ENCODE measurements around the gene ADARB1. TPM values are rescaled to one million over a fixed set of nuclear protein-coding genes. Genes with fewer than 3 reads are reported as not detected.
"Not testable (repeated sequence)": the region's sequence is repeated elsewhere in the genome, so short reads cannot be mapped to it uniquely, and the experiment has no call there.

The ADARB1 gene
- total RNA-seq, 1 experiment from 2014 or later, result 14.6 TPM

- CTCF ChIA-PET, result no interaction called here
- H3K4me1 Mint-ChIP-seq, result peaks cover 33% of the 10 kb centered on the region
- POLR2A ChIA-PET, result no interaction called here
- H3K27ac Mint-ChIP-seq, result no peak overlapping the region
- ATAC-seq (no peak), DNase-seq (ENCODE audit: low spot score) (no peak)
- H3K9me3 Mint-ChIP-seq, result peaks cover 20% of the 10 kb centered on the region
- TF ChIP-seq ZMAT4 (CRISPR knock-in tag; IDR thresholded peaks at IDR 0.05) (no peak), MAX (CRISPR knock-in tag; IDR thresholded peaks at IDR 0.05) (no peak), MLX (CRISPR knock-in tag; IDR thresholded peaks at IDR 0.05) (no peak), E2F1 (CRISPR knock-in tag; IDR thresholded peaks at IDR 0.05) (no peak)
- H3K36me3 Mint-ChIP-seq, result peaks cover 13% of the 10 kb centered on the region
- H3K4me3 Mint-ChIP-seq, result no peak overlapping the region
- H3K27me3 Mint-ChIP-seq (ENCODE audit: low read depth), result peaks cover 17% of the 10 kb centered on the region; the same call in 1 of the 2 replicates
These were observed 46.9 kb upstream of the ADARB1 start for GRCh38 chr21:45027241-45028196.

- DNase-seq (ENCODE audit: low spot score); POLR2A ChIA-PET; H3K4me3 Mint-ChIP-seq; H3K36me3 Mint-ChIP-seq; ATAC-seq; H3K27ac Mint-ChIP-seq: not testable (repeated sequence)
- CTCF ChIA-PET, result interaction anchor here (0.7 to 3.5 kb wide), 7 partner anchors 7 to 147 kb away, joined by 3 to 18 read pairs (median 4); no protein-coding TSS in a partner anchor
- Mint-ChIP-seq H3K4me1 (peaks cover 33% of the 10 kb centered on the region), H3K9me3 (peaks cover 12% of the 10 kb centered on the region), H3K27me3 (ENCODE audit: low read depth) (peaks cover 14% of the 10 kb centered on the region; the same call in 1 of the 2 replicates)
These were observed 45.7 kb upstream of the ADARB1 start for GRCh38 chr21:45028645-45029044.

- H3K4me3 Mint-ChIP-seq, result peak overlapping the region; percentile 22; the same call in 1 of the 2 replicates
- peaks cover 11% of the 10 kb centered on the region; the same call in 1 of the 2 replicates for H3K27me3 Mint-ChIP-seq (ENCODE audit: low read depth)
- peaks cover 33% of the 10 kb centered on the region for H3K4me1 Mint-ChIP-seq
- DNase-seq (ENCODE audit: low spot score), result no peak
- ChIA-PET POLR2A (no interaction called here), CTCF (interaction anchor here (0.7 to 3.5 kb wide), 11 partner anchors 8 to 147 kb away, joined by 3 to 18 read pairs (median 4); no protein-coding TSS in a partner anchor)
- TF ChIP-seq TP53 (CRISPR knock-in tag; IDR thresholded peaks at IDR 0.05) (0 out of 2 replicates have a peak, but pooled peaks have one; percentile 35), ZSCAN18 (CRISPR knock-in tag; IDR thresholded peaks at IDR 0.05) (no peak), ZNF281 (CRISPR knock-in tag; IDR thresholded peaks at IDR 0.05) (no peak), SMAD4 (CRISPR knock-in tag; IDR thresholded peaks at IDR 0.05) (no peak), CDX4 (CRISPR knock-in tag; IDR thresholded peaks at IDR 0.05; ENCODE audit: borderline replicate concordance) (no peak), ZNF423 (CRISPR knock-in tag; IDR thresholded peaks at IDR 0.05) (no peak)
- peaks cover 2% of the 10 kb centered on the region; the same call in 1 of the 2 replicates for H3K36me3 Mint-ChIP-seq
- no peak overlapping the region for H3K27ac Mint-ChIP-seq
- H3K9me3 Mint-ChIP-seq, result peaks cover 7% of the 10 kb centered on the region
- peak; percentile 71 for ATAC-seq
These were observed 45.0 kb upstream of the ADARB1 start for GRCh38 chr21:45029298-45029947.

All from WTC11 (cell line).